ENCODE data around the gene PAEP. TPM values are rescaled to one million over a fixed set of nuclear protein-coding genes. Genes with fewer than 3 reads are reported as not detected.
A peak's percentile ranks its signal among the peaks of the same experiment; 100 is the strongest.
"Not testable (repeated sequence)": the region's sequence is repeated elsewhere in the genome, so short reads cannot be mapped to it uniquely, and the experiment has no call there.

Gene PAEP
- total and polyA plus RNA-seq, 12 donors, result not detected

GRCh38 chr9:135526089-135526729, 35.3 kb upstream of the PAEP start:
- Histone ChIP-seq H3K4me3 (no peak overlapping the region), H3K27ac (no peak overlapping the region), H3K9me3 (peaks cover 0 to 9% (median 0%) of the 10 kb centered on the region in 11 donors), H3K36me3 (no peaks in the 10 kb centered on the region), H3K4me1 (no peaks in the 10 kb centered on the region), H3K27me3 (peaks cover 0 to 40% (median 23%) of the 10 kb centered on the region in 7 donors)
- intact Hi-C loops (cut with DNase I), result no loop called here
- DNase-seq (no peak), ATAC-seq (no peak)
- WGBS, 2 donors, result 77 to 82% methylated on average over 11 of the region's 11 CpGs
- TF ChIP-seq CTCF (IDR thresholded peaks at IDR 0.05), result no peak

GRCh38 chr9:135526730-135527571, 34.6 kb upstream of the PAEP start:
- no peak overlapping the region for H3K27ac ChIP-seq
- no peak for TF ChIP-seq CTCF (IDR thresholded peaks at IDR 0.05)
- intact Hi-C loops (cut with DNase I), result no loop called here
- no peaks in the 10 kb centered on the region for H3K4me1 ChIP-seq
- ATAC-seq, result peak in 1 of 8 donors; percentile 23
- H3K9me3 ChIP-seq, result peaks cover 0 to 9% (median 0%) of the 10 kb centered on the region in 11 donors
- H3K4me3 ChIP-seq, result no peak overlapping the region
- no peak for DNase-seq
- H3K36me3 ChIP-seq, result no peaks in the 10 kb centered on the region
- H3K27me3 ChIP-seq, result peaks cover 0 to 40% (median 23%) of the 10 kb centered on the region in 7 donors
- WGBS, 2 donors, result 68 to 69% methylated on average over 30 of the region's 30 CpGs

DNA sequence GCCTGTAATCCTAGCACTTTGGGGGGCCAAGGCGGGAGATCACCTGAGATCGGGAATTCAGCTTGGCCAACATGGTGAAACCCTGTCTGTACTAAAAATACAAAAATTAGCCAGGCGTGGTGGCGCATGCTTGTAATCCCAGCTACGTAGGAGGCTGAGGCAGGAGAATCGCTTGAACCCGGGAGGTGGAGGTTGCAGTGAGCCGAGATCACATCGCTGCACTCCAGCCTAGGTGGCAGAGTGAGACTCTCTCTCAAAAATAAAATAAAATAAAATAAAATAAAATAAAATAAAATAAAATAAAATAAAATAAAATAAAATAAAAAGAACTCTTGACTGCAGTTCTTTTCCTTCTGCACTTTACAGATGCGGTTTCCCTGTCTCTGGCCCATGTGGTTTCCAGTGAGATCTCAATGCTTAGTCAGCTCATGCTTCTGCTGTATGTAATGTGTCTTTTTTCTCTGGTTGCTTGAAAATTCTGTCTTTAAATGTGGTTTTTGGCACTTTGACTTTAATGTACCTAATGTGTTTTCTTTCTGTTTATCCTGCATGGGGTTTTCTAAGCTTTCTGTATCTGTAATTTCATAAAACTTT, 32.6 kb upstream of the PAEP start:
- ATAC-seq; H3K4me1 ChIP-seq; H3K36me3 ChIP-seq; intact Hi-C loops (cut with DNase I); H3K4me3 ChIP-seq; H3K27ac ChIP-seq; H3K9me3 ChIP-seq; DNase-seq: not testable (repeated sequence)
- peaks cover 0 to 31% (median 14%) of the 10 kb centered on the region in 7 donors for H3K27me3 ChIP-seq
- WGBS, 2 donors, result 96 to 97% methylated on average over 10 of the region's 10 CpGs

DNA sequence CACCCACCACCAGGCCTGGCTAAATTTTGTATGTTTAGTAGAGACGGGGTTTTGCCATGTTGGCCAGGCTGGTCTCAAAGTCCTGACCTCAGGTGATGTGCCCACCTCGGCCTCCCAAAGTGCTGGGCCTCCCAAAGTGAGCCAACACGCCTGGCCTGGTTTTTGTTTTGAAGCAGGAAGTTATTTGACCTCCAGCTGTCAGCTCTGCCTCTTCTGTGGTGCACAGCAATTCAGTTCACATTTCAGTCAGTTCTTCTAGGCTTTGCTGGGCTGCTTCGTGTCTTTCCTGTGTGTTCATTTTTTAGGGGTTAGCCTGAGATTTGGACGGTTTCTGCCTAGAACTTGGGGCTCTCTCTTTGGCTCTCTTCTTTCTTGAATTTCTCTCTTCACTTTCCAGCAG, 31.4 kb upstream of the PAEP start:
- Histone ChIP-seq H3K4me3 (no peak overlapping the region), H3K4me1 (peaks cover 0 to 3% (median 0%) of the 10 kb centered on the region in 9 donors), H3K27me3 (peaks cover 0 to 18% (median 5%) of the 10 kb centered on the region in 7 donors), H3K27ac (no peak overlapping the region), H3K9me3 (peaks cover 0 to 9% (median 0%) of the 10 kb centered on the region in 11 donors), H3K36me3 (no peaks in the 10 kb centered on the region)
- intact Hi-C loops (cut with DNase I), result no loop called here
- WGBS, 2 donors, result 79 to 88% methylated on average over 5 of the region's 5 CpGs
- TF ChIP-seq CTCF (IDR thresholded peaks at IDR 0.05), result no peak
- ATAC-seq (no peak), DNase-seq (no peak)
